Breast epithelium (tissue), 4 donors: Measurements from ENCODE around the gene PSMD2. TPM values are rescaled to one million over a fixed set of nuclear protein-coding genes. Genes with fewer than 3 reads are reported as not detected.
A peak's percentile ranks its signal among the peaks of the same experiment; 100 is the strongest.

ENCODE experiments used
- DNase-seq, 2 donors: peaks; one replicate each; pipeline ENCODE4 v3.0.0-alpha.2; 2019; ENCODE audit warnings: low spot score in 2 of 2
- H3K27ac ChIP-seq, 2 donors: fragments of 200-600 bp; sonication (generic) in 1 of 2; one replicate each; pipeline ENCODE4 v1.5.1; 2016 to 2019; ENCODE audit warnings: mild to moderate bottlenecking in 1 of 2
- H3K27me3 ChIP-seq, 2 donors: fragments of 200-600 bp; sonication (generic) in 1 of 2; one replicate each; pipeline versions ENCODE4 v1.5.1 to v1.6.0; 2017 to 2019; ENCODE audit warnings: control low read depth in 1 of 2, mild to moderate bottlenecking in 1 of 2
- H3K36me3 ChIP-seq: fragments of 200-600 bp; one replicate; pipeline ENCODE4 v1.5.1; 2019
- H3K4me1 ChIP-seq, 2 donors: fragments of 200-600 bp; sonication (generic); one replicate each; pipeline ENCODE4 v1.5.1; 2016 to 2019; ENCODE audit warnings: control low read depth in 1 of 2
- H3K4me3 ChIP-seq, 3 donors: fragments of 200-600 bp; sonication (generic); 1 replicate in 2 of 3; 2 replicates in 1 of 3; pipeline ENCODE4 v1.5.1; 2016 to 2019; ENCODE audit warnings: mild to moderate bottlenecking in 3 of 3, moderate library complexity in 2 of 3
- H3K9me3 ChIP-seq, 2 donors: fragments of 200-600 bp; sonication (generic) in 1 of 2; one replicate each; pipeline ENCODE4 v1.5.1; 2016 to 2019; ENCODE audit warnings: control low read depth in 1 of 2
- CTCF ChIP-seq, 3 donors: fragments of 450-650 bp; IDR thresholded peaks; one replicate each; pipeline ENCODE4 v1.5.1; 2016 to 2017; ENCODE audit warnings: antibody characterized with exemption in 3 of 3, mild to moderate bottlenecking in 3 of 3, moderate library complexity in 3 of 3
- POLR2A ChIP-seq: fragments of 450-650 bp; IDR thresholded peaks from one replicate; pipeline ENCODE4 v1.6.1; 2016; ENCODE audit warnings: antibody characterized with exemption, mild to moderate bottlenecking, moderate library complexity
- POLR2AphosphoS5 ChIP-seq, 3 donors: sonication (generic); formaldehyde crosslinking; IDR thresholded peaks; one replicate each; pipeline ENCODE4 v1.6.1; 2017; ENCODE audit warnings: antibody characterized with exemption in 3 of 3
- intact Hi-C: fragments of 100-400 bp; cut with DNase I; formaldehyde crosslinking; loops from one replicate; pipeline ENCODE4 v1.15.1; 2023; ENCODE audit warnings: low total_unique reads
- total RNA-seq, 3 donors: library from RNA; depleted of rRNA; stranded (reverse); fragments of >200 nt; gene quantifications; one replicate each; pipeline ENCODE4 v1.1.0, GENCODE V29; 2016

The PSMD2 gene
- total RNA-seq, 3 donors from 2014 or later: 201 to 275 (median 214) TPM

GRCh38 chr3:184335291-184335660, 36.2 kb downstream of the PSMD2 start:
- peaks cover 8 to 11% of the 10 kb centered on the region in 2 donors for H3K4me1 ChIP-seq
- peaks cover 5% of the 10 kb centered on the region for H3K36me3 ChIP-seq
- DNase-seq: no peak
- H3K4me3 ChIP-seq: peak overlapping the region; percentile 83 to 87 (median 84)
- no peaks in the 10 kb centered on the region for H3K27me3 ChIP-seq
- H3K9me3 ChIP-seq: no peaks in the 10 kb centered on the region
- no peak for TF ChIP-seq POLR2AphosphoS5 (IDR thresholded peaks at IDR 0.05)
- no peak for TF ChIP-seq CTCF (IDR thresholded peaks at IDR 0.05)
- TF ChIP-seq POLR2A: no peak
- intact Hi-C loops: no loop called here
- H3K27ac ChIP-seq: peak overlapping the region; percentile 98

- H3K4me1 ChIP-seq: peaks cover 8 to 11% of the 10 kb centered on the region in 2 donors
- H3K36me3 ChIP-seq: peaks cover 5% of the 10 kb centered on the region
- H3K9me3 ChIP-seq: no peaks in the 10 kb centered on the region
- DNase-seq: peak; percentile 76 to 85
- intact Hi-C loops: no loop called here
- peak overlapping the region; percentile 83 to 87 (median 84) for H3K4me3 ChIP-seq
- H3K27ac ChIP-seq: peak overlapping the region; percentile 98
- H3K27me3 ChIP-seq: no peaks in the 10 kb centered on the region
- no peak for TF ChIP-seq CTCF (IDR thresholded peaks at IDR 0.05)
- TF ChIP-seq POLR2A: peak; percentile 55
- TF ChIP-seq POLR2AphosphoS5 (IDR thresholded peaks at IDR 0.05): peak in 2 of 3 donors; percentile 60 to 93
These were observed 36.9 kb downstream of the PSMD2 start for GRCh38 chr3:184335661-184336546.

- Histone ChIP-seq H3K27me3 (no peaks in the 10 kb centered on the region), H3K4me1 (peaks cover 8 to 11% of the 10 kb centered on the region in 2 donors), H3K9me3 (no peaks in the 10 kb centered on the region), H3K36me3 (peaks cover 5% of the 10 kb centered on the region), H3K4me3 (peak overlapping the region; percentile 83 to 87 (median 84)), H3K27ac (peak overlapping the region; percentile 98)
- DNase-seq: no peak
- TF ChIP-seq POLR2AphosphoS5 (IDR thresholded peaks at IDR 0.05) (peak in 1 of 3 donors; percentile 21), POLR2A (no peak)
- intact Hi-C loops: no loop called here
These were observed 37.7 kb downstream of the PSMD2 start for GRCh38 chr3:184336547-184337398.

- H3K27me3 ChIP-seq: no peaks in the 10 kb centered on the region
- H3K4me1 ChIP-seq: peaks cover 8 to 11% of the 10 kb centered on the region in 2 donors
- no peaks in the 10 kb centered on the region for H3K9me3 ChIP-seq
- intact Hi-C loops: no loop called here
- TF ChIP-seq CTCF (IDR thresholded peaks at IDR 0.05) (no peak), POLR2A (no peak), POLR2AphosphoS5 (IDR thresholded peaks at IDR 0.05) (peak in 1 of 3 donors; percentile 21)
- H3K4me3 ChIP-seq: peak within 1 kb of the TSS; percentile 83 to 87 (median 84)
- peaks cover 5% of the 10 kb centered on the region for H3K36me3 ChIP-seq
- DNase-seq: peak in 1 of 2 donors; percentile 72
- H3K27ac ChIP-seq: peak within 1 kb of the TSS; percentile 98
These were observed 38.3 kb downstream of the PSMD2 start, which contains the start of gene FAM131A for GRCh38 chr3:184337399-184337714. TSS of gene FAM131A (plus strand) at chr3:184337600. CDS start at chr3:184337631, 31 bp downstream.

- DNase-seq: no peak
- Histone ChIP-seq H3K4me3 (peak overlapping the region in 2 of 3 donors; percentile 83 to 84), H3K27me3 (no peaks in the 10 kb centered on the region), H3K4me1 (peaks cover 8 to 11% of the 10 kb centered on the region in 2 donors), H3K9me3 (no peaks in the 10 kb centered on the region), H3K27ac (peak overlapping the region; percentile 98), H3K36me3 (peaks cover 5% of the 10 kb centered on the region)
- no peak for TF ChIP-seq POLR2A
- TF ChIP-seq POLR2AphosphoS5 (IDR thresholded peaks at IDR 0.05): no peak
- no peak for TF ChIP-seq CTCF (IDR thresholded peaks at IDR 0.05)
- intact Hi-C loops: loop anchor here (1.0 kb wide), 1 partner anchor 23 kb away; the partner anchor contains the start of genes CLCN2 and POLR2H
These were observed 38.9 kb downstream of the PSMD2 start for GRCh38 chr3:184337981-184338380.
